Naive thymus-derived CD4-positive, alpha-beta T cell (primary cell): ENCODE measurements around the gene HERPUD1. TPM values are rescaled to one million over a fixed set of nuclear protein-coding genes. Genes with fewer than 3 reads are reported as not detected.

ENCODE experiments used
- ATAC-seq: fragments of 150-1000 bp; cut with Tn5 transposase; 2 replicates; pipeline ENCODE4 v1.10.0; 2021; ENCODE audit warnings: mild to moderate bottlenecking, moderate library complexity
- CTCF ChIA-PET: fragments of 350-600 bp; sonication (Branson Sonifier 250); formaldehyde crosslinking; loops from one replicate; lab custom pipeline; 2021; ENCODE audit warnings: antibody characterized with exemption; lab: Charles Lee
- POLR2A ChIA-PET: fragments of 350-600 bp; sonication (Branson Sonifier 250); formaldehyde crosslinking; loops from one replicate; lab custom pipeline; 2021; ENCODE audit warnings: antibody characterized with exemption, inconsistent platforms; lab: Charles Lee
- DNase-seq, 9 donors: peaks; one replicate each; pipeline versions ENCODE4 v3.0.0 to v3.0.0-alpha.2; 2020 to 2022; ENCODE audit warnings: mixed read lengths in 1 of 9
- H3K27ac ChIP-seq: one replicate; pipeline ENCODE4 v1.7.0; 2013; ENCODE audit warnings: mild to moderate bottlenecking, low read depth, low read length, moderate library complexity
- H3K27me3 ChIP-seq, 2 donors: one replicate each; pipeline ENCODE4 v1.7.0; 2013; ENCODE audit warnings: low read length in 2 of 2, mild to moderate bottlenecking in 2 of 2, moderate library complexity in 2 of 2; ENCODE audit not compliant: control insufficient read depth in 2 of 2, insufficient read depth in 2 of 2
- H3K36me3 ChIP-seq, 3 experiments: 1 replicate in 2 of 3; 2 replicates in 1 of 3; pipeline ENCODE4 v1.7.0; 2013; ENCODE audit warnings: low read length in 3 of 3, mild to moderate bottlenecking in 3 of 3, moderate library complexity in 1 of 3; ENCODE audit not compliant: insufficient read depth in 3 of 3, control insufficient read depth in 2 of 3
- H3K4me1 ChIP-seq, 2 donors: one replicate each; pipeline ENCODE4 v1.7.0; 2013; ENCODE audit warnings: low read length in 2 of 2, mild to moderate bottlenecking in 2 of 2, moderate library complexity in 1 of 2; ENCODE audit not compliant: control insufficient read depth in 2 of 2, insufficient read depth in 2 of 2
- H3K4me3 ChIP-seq: 2 replicates; pipeline ENCODE4 v1.7.0; 2013; ENCODE audit warnings: mild to moderate bottlenecking, low read length
- H3K9me3 ChIP-seq, 3 experiments: 1 replicate in 2 of 3; 2 replicates in 1 of 3; pipeline ENCODE4 v1.7.0; 2013; ENCODE audit warnings: low read length in 3 of 3; ENCODE audit not compliant: control insufficient read depth in 2 of 3
- H3K27ac Mint-ChIP-seq, 9 donors: one replicate each; pipeline ENCODE4 v1.8.0; 2020 to 2022; ENCODE audit warnings: mixed read lengths in 9 of 9, mild to moderate bottlenecking in 8 of 9, moderate library complexity in 5 of 9, inconsistent platforms in 2 of 9
- H3K27me3 Mint-ChIP-seq, 5 donors: one replicate each; pipeline ENCODE4 v1.8.0; 2021 to 2022; ENCODE audit warnings: mixed read lengths in 5 of 5, mild to moderate bottlenecking in 1 of 5
- H3K36me3 Mint-ChIP-seq, 5 donors: one replicate each; pipeline ENCODE4 v1.8.0; 2020 to 2022; ENCODE audit warnings: mixed read lengths in 5 of 5, mild to moderate bottlenecking in 3 of 5, inconsistent platforms in 1 of 5
- H3K4me1 Mint-ChIP-seq, 7 donors: one replicate each; pipeline ENCODE4 v1.8.0; 2020 to 2022; ENCODE audit warnings: mixed read lengths in 7 of 7, mild to moderate bottlenecking in 3 of 7, inconsistent platforms in 1 of 7
- H3K4me3 Mint-ChIP-seq, 10 donors: one replicate each; pipeline ENCODE4 v1.8.0; 2020 to 2022; ENCODE audit warnings: mild to moderate bottlenecking in 10 of 10, mixed read lengths in 10 of 10, moderate library complexity in 6 of 10, inconsistent platforms in 2 of 10
- H3K9me3 Mint-ChIP-seq, 11 donors: one replicate each; pipeline ENCODE4 v1.8.0; 2020 to 2022; ENCODE audit warnings: mixed read lengths in 11 of 11, mild to moderate bottlenecking in 4 of 11, inconsistent platforms in 1 of 11, moderate library complexity in 1 of 11
- intact Hi-C, 2 donors: fragments of 100-400 bp; cut with micrococcal nuclease; formaldehyde crosslinking; loops; one replicate each; pipeline ENCODE4 v1.15.1; 2023
- polyA plus RNA-seq, 2 donors: library from polyadenylated mRNA; unstranded; fragments of 300-500 nt; fragmentation: Illumina TruSeq; gene quantifications; one replicate each; pipeline ENCODE4 v1.2.3, GENCODE V29; 2021
- total RNA-seq, 6 experiments: library from RNA in 5 of 6; stranded (reverse) in 5 of 6; gene quantifications; 1 replicate in 5 of 6; 2 replicates in 1 of 6; pipeline ENCODE4 v1.2.3 and lab custom pipeline; 2021 to 2026

HERPUD1 gene
- total and polyA plus RNA-seq, 7 experiments from 2014 or later: 42.0 to 226 (median 117) TPM

- H3K27ac ChIP-seq: no peak overlapping the region
- peaks cover 0 to 1% (median 0%) of the 10 kb centered on the region in 5 donors for H3K36me3 Mint-ChIP-seq
- H3K4me3 ChIP-seq: no peak overlapping the region
- H3K4me3 Mint-ChIP-seq: no peak overlapping the region
- DNase-seq: no peak
- peak overlapping the region in 1 of 9 donors; percentile 32 for H3K27ac Mint-ChIP-seq
- H3K27me3 Mint-ChIP-seq: no peaks in the 10 kb centered on the region
- no peaks in the 10 kb centered on the region for H3K9me3 Mint-ChIP-seq
- no peak for ATAC-seq
- no peaks in the 10 kb centered on the region for H3K36me3 ChIP-seq
- no peaks in the 10 kb centered on the region for H3K9me3 ChIP-seq
- H3K4me1 ChIP-seq: peaks cover 0 to 5% of the 10 kb centered on the region in 2 donors
- POLR2A ChIA-PET: interaction anchor here (0.6 kb wide), 1 partner anchor 309 kb away, joined by 3 read pairs; no protein-coding TSS in a partner anchor
- intact Hi-C loops: no loop called here
- H3K4me1 Mint-ChIP-seq: peaks cover 0 to 24% (median 9%) of the 10 kb centered on the region in 7 donors
- H3K27me3 ChIP-seq: no peaks in the 10 kb centered on the region
- CTCF ChIA-PET: interaction anchor here (0.6 kb wide), 1 partner anchor 40 kb away, joined by 4 read pairs; no protein-coding TSS in a partner anchor
Observed at GRCh38 chr16:56923481-56924091, 8.4 kb upstream of the HERPUD1 start.

- no peak for ATAC-seq
- intact Hi-C loops: no loop called here
- Mint-ChIP-seq H3K27ac (no peak overlapping the region), H3K36me3 (peaks cover 0 to 2% (median 0%) of the 10 kb centered on the region in 5 donors), H3K4me3 (no peak overlapping the region), H3K4me1 (peaks cover 0 to 21% (median 14%) of the 10 kb centered on the region in 7 donors), H3K9me3 (no peaks in the 10 kb centered on the region), H3K27me3 (no peaks in the 10 kb centered on the region)
- peaks cover 0 to 5% (median 0%) of the 10 kb centered on the region in 3 experiments for H3K36me3 ChIP-seq
- H3K27ac ChIP-seq: no peak overlapping the region
- DNase-seq: no peak
- peaks cover 7 to 10% of the 10 kb centered on the region in 2 donors for H3K4me1 ChIP-seq
- H3K4me3 ChIP-seq: no peak overlapping the region
- H3K27me3 ChIP-seq: no peaks in the 10 kb centered on the region
- H3K9me3 ChIP-seq: no peaks in the 10 kb centered on the region
- CTCF ChIA-PET: interaction anchor here (0.6 to 0.9 kb wide), 2 partner anchors 58 to 295 kb away, joined by 3 to 4 read pairs; no protein-coding TSS in a partner anchor
- POLR2A ChIA-PET: no interaction called here
Observed at GRCh38 chr16:56927471-56927870, 4.5 kb upstream of the HERPUD1 start.

GRCh38 chr16:56929639-56930038 lies 2.3 kb upstream of the HERPUD1 start:
- H3K9me3 Mint-ChIP-seq: no peaks in the 10 kb centered on the region
- no peak overlapping the region for H3K27ac ChIP-seq
- peaks cover 12 to 35% (median 28%) of the 10 kb centered on the region in 7 donors for H3K4me1 Mint-ChIP-seq
- ATAC-seq: no peak
- peaks cover 0 to 8% (median 0%) of the 10 kb centered on the region in 3 experiments for H3K36me3 ChIP-seq
- H3K36me3 Mint-ChIP-seq: peaks cover 0 to 18% (median 0%) of the 10 kb centered on the region in 5 donors
- H3K9me3 ChIP-seq: no peaks in the 10 kb centered on the region
- CTCF ChIA-PET: interaction anchor here (1.3 kb wide), 1 partner anchor 54 kb away, joined by 3 read pairs; no protein-coding TSS in a partner anchor
- no peaks in the 10 kb centered on the region for H3K27me3 ChIP-seq
- POLR2A ChIA-PET: interaction anchor here (0.6 to 3.2 kb wide), 4 partner anchors 11 to 68 kb away, joined by 3 to 38 read pairs (median 4); no protein-coding TSS in a partner anchor
- H3K27me3 Mint-ChIP-seq: no peaks in the 10 kb centered on the region
- no peak for DNase-seq
- H3K4me1 ChIP-seq: peaks cover 7 to 20% of the 10 kb centered on the region in 2 donors
- no peak overlapping the region for H3K4me3 Mint-ChIP-seq
- no peak overlapping the region for H3K4me3 ChIP-seq
- intact Hi-C loops: loop anchor here (5.0 to 10.0 kb wide), 11 partner anchors 58 to 1058 kb away; partner anchors contain the start of genes NUP93 (in 2 of the 2), CCDC102A (in 1 of the 2), CIAPIN1 (in 1 of the 2) and COQ9 (in 1 of the 2)
- H3K27ac Mint-ChIP-seq: peak overlapping the region in 3 of 9 donors; percentile 16 to 56 (median 36)

GRCh38 chr16:56930486-56931270 lies 1.3 kb upstream of the HERPUD1 start:
- DNase-seq (no peak), ATAC-seq (no peak)
- Histone ChIP-seq H3K27me3 (no peaks in the 10 kb centered on the region), H3K9me3 (no peaks in the 10 kb centered on the region), H3K27ac (peak overlapping the region; percentile 98), H3K36me3 (peaks cover 0 to 17% (median 1%) of the 10 kb centered on the region in 3 experiments), H3K4me3 (no peak overlapping the region), H3K4me1 (peaks cover 13 to 18% of the 10 kb centered on the region in 2 donors)
- peaks cover 18 to 40% (median 32%) of the 10 kb centered on the region in 7 donors for H3K4me1 Mint-ChIP-seq
- peaks cover 4 to 28% (median 6%) of the 10 kb centered on the region in 5 donors for H3K36me3 Mint-ChIP-seq
- intact Hi-C loops: loop anchor here (1.0 to 10.0 kb wide), 12 partner anchors 13 to 1057 kb away; partner anchors contain the start of genes NUP93 (in 2 of the 2), CCDC102A (in 1 of the 2), CIAPIN1 (in 1 of the 2) and COQ9 (in 1 of the 2)
- CTCF ChIA-PET: interaction anchor here (0.6 to 1.3 kb wide), 2 partner anchors 14 to 53 kb away, joined by 3 read pairs; no protein-coding TSS in a partner anchor
- no peaks in the 10 kb centered on the region for H3K9me3 Mint-ChIP-seq
- H3K27me3 Mint-ChIP-seq: no peaks in the 10 kb centered on the region
- POLR2A ChIA-PET: interaction anchor here (0.6 to 3.2 kb wide), 15 partner anchors 9 to 1068 kb away, joined by 3 to 38 read pairs (median 6); partner anchors contain the start of genes NLRC5, PSME3IP1, RSPRY1 and SLC12A3
- H3K27ac Mint-ChIP-seq: peak overlapping the region; percentile 96 to 99 (median 97)
- peak overlapping the region; percentile 14 to 99 (median 98) for H3K4me3 Mint-ChIP-seq

- Mint-ChIP-seq H3K27me3 (no peaks in the 10 kb centered on the region), H3K36me3 (peaks cover 4 to 31% (median 7%) of the 10 kb centered on the region in 5 donors), H3K4me1 (peaks cover 18 to 45% (median 34%) of the 10 kb centered on the region in 7 donors), H3K27ac (peak overlapping the region; percentile 96 to 99 (median 97)), H3K4me3 (peak overlapping the region; percentile 97 to 99 (median 98)), H3K9me3 (no peaks in the 10 kb centered on the region)
- ChIA-PET CTCF (interaction anchor here (0.5 to 0.6 kb wide), 2 partner anchors 14 to 93 kb away, joined by 3 read pairs; no protein-coding TSS in a partner anchor), POLR2A (interaction anchor here (0.6 to 4.0 kb wide), 28 partner anchors 10 to 1067 kb away, joined by 3 to 38 read pairs (median 5); partner anchors contain the start of genes NLRC5, PSME3IP1, RSPRY1 and SLC12A3)
- intact Hi-C loops: loop anchor here (1.0 to 10.0 kb wide), 12 partner anchors 14 to 1056 kb away; partner anchors contain the start of genes NUP93 (in 2 of the 2), CCDC102A (in 1 of the 2), CIAPIN1 (in 1 of the 2) and COQ9 (in 1 of the 2)
- H3K4me3 ChIP-seq: peak overlapping the region; percentile 70
- DNase-seq (no peak), ATAC-seq (peak; percentile 17)
- peaks cover 13 to 18% of the 10 kb centered on the region in 2 donors for H3K4me1 ChIP-seq
- H3K27ac ChIP-seq: peak overlapping the region; percentile 98
- peaks cover 0 to 23% (median 8%) of the 10 kb centered on the region in 3 experiments for H3K36me3 ChIP-seq
- H3K27me3 ChIP-seq: no peaks in the 10 kb centered on the region
- H3K9me3 ChIP-seq: no peaks in the 10 kb centered on the region
Observed at GRCh38 chr16:56931271-56931891, 561 bp upstream of the HERPUD1 start.
